ENCODE measurements around the gene MARCHF7. TPM values are rescaled to one million over a fixed set of nuclear protein-coding genes. Genes with fewer than 3 reads are reported as not detected.

Gene MARCHF7, protein sequence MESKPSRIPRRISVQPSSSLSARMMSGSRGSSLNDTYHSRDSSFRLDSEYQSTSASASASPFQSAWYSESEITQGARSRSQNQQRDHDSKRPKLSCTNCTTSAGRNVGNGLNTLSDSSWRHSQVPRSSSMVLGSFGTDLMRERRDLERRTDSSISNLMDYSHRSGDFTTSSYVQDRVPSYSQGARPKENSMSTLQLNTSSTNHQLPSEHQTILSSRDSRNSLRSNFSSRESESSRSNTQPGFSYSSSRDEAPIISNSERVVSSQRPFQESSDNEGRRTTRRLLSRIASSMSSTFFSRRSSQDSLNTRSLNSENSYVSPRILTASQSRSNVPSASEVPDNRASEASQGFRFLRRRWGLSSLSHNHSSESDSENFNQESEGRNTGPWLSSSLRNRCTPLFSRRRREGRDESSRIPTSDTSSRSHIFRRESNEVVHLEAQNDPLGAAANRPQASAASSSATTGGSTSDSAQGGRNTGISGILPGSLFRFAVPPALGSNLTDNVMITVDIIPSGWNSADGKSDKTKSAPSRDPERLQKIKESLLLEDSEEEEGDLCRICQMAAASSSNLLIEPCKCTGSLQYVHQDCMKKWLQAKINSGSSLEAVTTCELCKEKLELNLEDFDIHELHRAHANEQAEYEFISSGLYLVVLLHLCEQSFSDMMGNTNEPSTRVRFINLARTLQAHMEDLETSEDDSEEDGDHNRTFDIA
- 45.9 and 69.5 TPM in 2 replicates for total RNA-seq

DNA sequence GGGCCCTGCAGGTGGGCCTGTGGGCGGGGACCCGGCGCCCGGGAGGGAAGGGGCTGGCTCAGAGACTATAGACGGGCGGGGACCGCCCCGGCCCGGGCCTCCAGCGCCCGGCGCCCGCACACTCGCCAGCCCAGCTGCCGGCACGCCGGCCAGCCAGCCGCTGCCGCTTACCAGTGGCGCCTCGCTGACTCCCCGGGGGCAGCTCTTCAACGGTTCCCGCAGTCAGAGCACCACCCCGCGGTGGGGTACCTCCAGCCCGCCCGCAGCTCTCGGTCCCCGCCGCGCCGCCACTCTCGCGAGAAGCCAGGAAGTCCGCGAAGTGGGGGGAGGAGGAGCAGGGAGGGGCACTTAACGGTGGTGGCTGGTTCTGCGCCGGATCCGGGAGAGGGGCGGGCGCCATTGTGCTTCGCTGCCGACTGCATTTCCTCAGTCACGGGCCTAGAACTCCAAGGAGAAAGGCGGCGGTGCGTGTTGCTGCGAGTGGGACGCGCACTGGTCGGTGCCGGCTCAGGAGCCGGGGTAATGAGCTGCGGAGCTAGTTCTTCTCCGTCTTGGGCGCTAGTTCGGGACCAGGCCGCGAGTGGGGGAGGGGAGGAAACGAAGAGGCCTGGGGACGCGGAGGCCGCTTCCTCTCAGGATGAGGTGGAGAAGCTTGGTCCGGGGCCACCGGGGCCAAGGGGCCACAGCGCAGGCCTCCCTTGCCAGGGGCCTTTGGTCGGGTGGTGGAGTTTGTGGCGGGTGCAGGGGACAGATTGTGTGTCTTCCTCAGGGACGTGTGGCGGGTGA lies at the start of gene MARCHF7:
MARCHF7 (plus strand) TSS at position 364 of the 786 bp plus-strand sequence. CDS start 16,517 bp downstream, outside the sequence.

Other genes starting within 250 kb of the MARCHF7 start
- gene BAZ2B, start 96.0 kb upstream of the MARCHF7 start, total RNA-seq = 16.3 and 21.5 TPM in 2 replicates
- 55.3 and 56.9 TPM in 2 replicates for gene CD302, start 85.7 kb downstream of the MARCHF7 start, total RNA-seq
- gene LY75, start 192.2 kb downstream of the MARCHF7 start, total RNA-seq = 2.1 and 2.7 TPM in 2 replicates